ENCODE data around the gene SYNPO2L. TPM values are rescaled to one million over a fixed set of nuclear protein-coding genes. Genes with fewer than 3 reads are reported as not detected.

The SYNPO2L gene
- total RNA-seq, 3 donors from 2014 or later, result 0.15 TPM; not detected in 2

GRCh38 chr10:73601486-73601921, 54.3 kb downstream of the SYNPO2L start:
- Histone ChIP-seq H3K9me3 (no peaks in the 10 kb centered on the region), H3K27me3 (no peaks in the 10 kb centered on the region), H3K36me3 (no peaks in the 10 kb centered on the region), H3K4me1 (no peaks in the 10 kb centered on the region), H3K4me3 (peak overlapping the region in 1 of 3 donors; percentile 17), H3K27ac (peak overlapping the region; percentile 89 to 91)
- peak; percentile 57 to 88 for DNase-seq (ENCODE audit: low spot score in 2 of 2)
- intact Hi-C loops (cut with DNase I; ENCODE audit: low total_unique reads), result no loop called here
- TF ChIP-seq POLR2A (IDR thresholded peaks at IDR 0.05) (no peak), POLR2AphosphoS5 (IDR thresholded peaks at IDR 0.05) (peak in 2 of 3 donors; percentile 33 to 85)

- no peaks in the 10 kb centered on the region for H3K4me1 ChIP-seq
- intact Hi-C loops (cut with DNase I; ENCODE audit: low total_unique reads), result no loop called here
- H3K4me3 ChIP-seq, result no peak overlapping the region
- H3K27me3 ChIP-seq, result no peaks in the 10 kb centered on the region
- no peak for DNase-seq (ENCODE audit: low spot score in 2 of 2)
- TF ChIP-seq POLR2A (IDR thresholded peaks at IDR 0.05) (no peak), CTCF (IDR thresholded peaks at IDR 0.05) (no peak), POLR2AphosphoS5 (IDR thresholded peaks at IDR 0.05) (no peak)
- no peaks in the 10 kb centered on the region for H3K36me3 ChIP-seq
- H3K27ac ChIP-seq, result no peak overlapping the region
- no peaks in the 10 kb centered on the region for H3K9me3 ChIP-seq
These were observed 58.5 kb downstream of the SYNPO2L start for GRCh38 chr10:73597346-73597745.

Other genes starting within 250 kb of the SYNPO2L start
- gene ANXA7, start 242.0 kb downstream of the SYNPO2L start, total RNA-seq, result 100 to 1,000 TPM; 120 to 169 (median 123) TPM
- 1 to 10 TPM; 2.6 to 4.2 (median 2.9) TPM for gene MSS51, start 222.5 kb downstream of the SYNPO2L start, total RNA-seq
- 10 to 100 TPM; 42.0 to 79.0 (median 49.5) TPM for gene PPP3CB, start 160.0 kb downstream of the SYNPO2L start, total RNA-seq
- 100 to 1,000 TPM in 1 of 3 donors, 10 to 100 TPM in 2; 18.2 to 106 (median 57.0) TPM for gene USP54, start 64.7 kb downstream of the SYNPO2L start, total RNA-seq
- gene MYOZ1, start 14.6 kb downstream of the SYNPO2L start, total RNA-seq, result 1 to 10 TPM in 1 of 3 donors, under 1 TPM in 2; 0.80 to 1.2 (median 0.98) TPM
- gene AGAP5, start 42.1 kb upstream of the SYNPO2L start, total RNA-seq, result 10 to 100 TPM in 1 of 3 donors, 1 to 10 TPM in 2; 5.4 to 11.7 (median 7.9) TPM
- gene SEC24C, start 88.3 kb upstream of the SYNPO2L start, total RNA-seq, result 10 to 100 TPM; 33.9 to 57.7 (median 50.1) TPM
- 10 to 100 TPM; 25.1 to 37.0 (median 29.9) TPM for gene CHCHD1, start 126.0 kb upstream of the SYNPO2L start, total RNA-seq
- 10 to 100 TPM; 79.2 to 87.8 (median 84.2) TPM for gene ZSWIM8, start 129.6 kb upstream of the SYNPO2L start, total RNA-seq
- 10 to 100 TPM; 30.7 to 37.7 (median 33.8) TPM for gene NDST2, start 155.6 kb upstream of the SYNPO2L start, total RNA-seq
- 10 to 100 TPM; 22.6 to 28.0 (median 27.2) TPM for gene CAMK2G, start 218.5 kb upstream of the SYNPO2L start, total RNA-seq